ENCODE data around the gene RBMS3. TPM values are rescaled to one million over a fixed set of nuclear protein-coding genes. Genes with fewer than 3 reads are reported as not detected.

RBMS3 gene
- total RNA-seq, 1 donor from 2014 or later, result 33.0 TPM

GRCh38 chr3:29348316-29348715 is 67.4 kb downstream of the RBMS3 start:
- no peak overlapping the region for H3K4me3 Mint-ChIP-seq (ENCODE audit: unreplicated experiment)
- peaks cover 2% of the 10 kb centered on the region for H3K36me3 Mint-ChIP-seq (ENCODE audit: low read depth, unreplicated experiment)
- H4K20me1 ChIP-seq (ENCODE audit: insufficient read depth, low read length), result peaks cover 5% of the 10 kb centered on the region
- no peak overlapping the region for H3K4me3 ChIP-seq (ENCODE audit: insufficient read depth, low read depth, low read length)
- TF ChIP-seq EZH2 (IDR thresholded peaks at IDR 0.05; ENCODE audit: insufficient read depth, low read length) (no peak), CTCF (IDR thresholded peaks at IDR 0.05; ENCODE audit: insufficient read depth, low read depth, low read length) (no peak)
- DNase-seq (ENCODE audit: low read depth) (no peak), FAIRE-seq (no peak)
- H3K27ac Mint-ChIP-seq (ENCODE audit: unreplicated experiment), result peak overlapping the region; percentile 63
- no peak overlapping the region for H2AFZ ChIP-seq (ENCODE audit: low read depth, low read length)
- no peak overlapping the region for H3K4me2 ChIP-seq (ENCODE audit: low read length)
- H3K79me2 ChIP-seq (ENCODE audit: insufficient read depth, low read length), result peaks cover 77% of the 10 kb centered on the region
- no peaks in the 10 kb centered on the region for H3K27me3 ChIP-seq (ENCODE audit: insufficient read depth, low read length)
- H3K9me3 ChIP-seq (ENCODE audit: insufficient read depth, low read depth, low read length), result no peaks in the 10 kb centered on the region
- H3K36me3 ChIP-seq (ENCODE audit: insufficient read depth, low read length), result no peaks in the 10 kb centered on the region
- H3K27me3 Mint-ChIP-seq (ENCODE audit: low read depth, unreplicated experiment), result no peaks in the 10 kb centered on the region
- peaks cover 26% of the 10 kb centered on the region for H3K4me1 Mint-ChIP-seq (ENCODE audit: low read depth, unreplicated experiment)
- peaks cover 3% of the 10 kb centered on the region for H3K4me1 ChIP-seq (ENCODE audit: insufficient read depth, low read length)
- no peak overlapping the region for H3K27ac ChIP-seq (ENCODE audit: low read depth, low read length)
- no peak overlapping the region for H3K9ac ChIP-seq (ENCODE audit: low read length)
- no peaks in the 10 kb centered on the region for H3K9me3 Mint-ChIP-seq (ENCODE audit: unreplicated experiment)

DNA sequence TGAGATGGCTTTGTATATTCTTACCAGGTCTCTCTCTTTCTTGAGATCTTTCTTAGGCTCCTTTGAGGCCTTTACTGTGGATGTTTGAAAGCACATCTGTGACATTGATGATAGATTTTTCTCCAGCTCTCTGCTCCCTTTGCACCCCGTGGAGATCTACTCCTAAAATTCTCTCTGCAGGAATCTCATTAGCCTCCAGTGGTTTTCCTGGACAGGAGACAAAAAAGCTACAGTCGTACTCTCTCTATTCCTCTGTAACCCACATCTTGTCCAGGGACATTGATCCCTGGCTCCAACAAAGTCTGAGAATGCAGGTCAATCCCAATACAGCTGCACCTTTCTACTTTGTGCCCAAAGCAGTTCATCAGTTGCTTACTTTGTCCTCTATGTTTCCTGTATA is 68.2 kb downstream of the RBMS3 start:
- DNase-seq (ENCODE audit: low read depth), result no peak
- Mint-ChIP-seq H3K36me3 (ENCODE audit: low read depth, unreplicated experiment) (peaks cover 2% of the 10 kb centered on the region), H3K27me3 (ENCODE audit: low read depth, unreplicated experiment) (no peaks in the 10 kb centered on the region), H3K4me1 (ENCODE audit: low read depth, unreplicated experiment) (peaks cover 26% of the 10 kb centered on the region), H3K27ac (ENCODE audit: unreplicated experiment) (peak overlapping the region; percentile 12), H3K4me3 (ENCODE audit: unreplicated experiment) (no peak overlapping the region), H3K9me3 (ENCODE audit: unreplicated experiment) (no peaks in the 10 kb centered on the region)
- no peak overlapping the region for H3K9ac ChIP-seq (ENCODE audit: low read length)
- H4K20me1 ChIP-seq (ENCODE audit: insufficient read depth, low read length), result peaks cover 5% of the 10 kb centered on the region
- peaks cover 80% of the 10 kb centered on the region for H3K79me2 ChIP-seq (ENCODE audit: insufficient read depth, low read length)
- H3K27ac ChIP-seq (ENCODE audit: low read depth, low read length), result no peak overlapping the region
- no peak overlapping the region for H2AFZ ChIP-seq (ENCODE audit: low read depth, low read length)
- H3K27me3 ChIP-seq (ENCODE audit: insufficient read depth, low read length), result no peaks in the 10 kb centered on the region
- peak; percentile 58 for FAIRE-seq
- no peak for TF ChIP-seq CTCF (IDR thresholded peaks at IDR 0.05; ENCODE audit: insufficient read depth, low read depth, low read length)
- TF ChIP-seq EZH2 (IDR thresholded peaks at IDR 0.05; ENCODE audit: insufficient read depth, low read length), result no peak
- peaks cover 3% of the 10 kb centered on the region for H3K4me1 ChIP-seq (ENCODE audit: insufficient read depth, low read length)
- no peaks in the 10 kb centered on the region for H3K9me3 ChIP-seq (ENCODE audit: insufficient read depth, low read depth, low read length)
- H3K4me2 ChIP-seq (ENCODE audit: low read length), result no peak overlapping the region
- no peaks in the 10 kb centered on the region for H3K36me3 ChIP-seq (ENCODE audit: insufficient read depth, low read length)
- H3K4me3 ChIP-seq (ENCODE audit: insufficient read depth, low read depth, low read length), result no peak overlapping the region

GRCh38 chr3:29353807-29354206 is 72.9 kb downstream of the RBMS3 start:
- Histone ChIP-seq H2AFZ (ENCODE audit: low read depth, low read length) (no peak overlapping the region), H3K36me3 (ENCODE audit: insufficient read depth, low read length) (no peaks in the 10 kb centered on the region), H4K20me1 (ENCODE audit: insufficient read depth, low read length) (peaks cover 21% of the 10 kb centered on the region), H3K4me3 (ENCODE audit: insufficient read depth, low read depth, low read length) (no peak overlapping the region), H3K9ac (ENCODE audit: low read length) (no peak overlapping the region), H3K27me3 (ENCODE audit: insufficient read depth, low read length) (no peaks in the 10 kb centered on the region), H3K79me2 (ENCODE audit: insufficient read depth, low read length) (peaks cover 74% of the 10 kb centered on the region), H3K4me2 (ENCODE audit: low read length) (no peak overlapping the region), H3K9me3 (ENCODE audit: insufficient read depth, low read depth, low read length) (no peaks in the 10 kb centered on the region), H3K4me1 (ENCODE audit: insufficient read depth, low read length) (no peaks in the 10 kb centered on the region), H3K27ac (ENCODE audit: low read depth, low read length) (no peak overlapping the region)
- TF ChIP-seq CTCF (IDR thresholded peaks at IDR 0.05; ENCODE audit: insufficient read depth, low read depth, low read length) (no peak), EZH2 (IDR thresholded peaks at IDR 0.05; ENCODE audit: insufficient read depth, low read length) (no peak)
- DNase-seq (ENCODE audit: low read depth) (no peak), FAIRE-seq (peak; percentile 71)
- Mint-ChIP-seq H3K4me3 (ENCODE audit: unreplicated experiment) (no peak overlapping the region), H3K27ac (ENCODE audit: unreplicated experiment) (no peak overlapping the region), H3K4me1 (ENCODE audit: low read depth, unreplicated experiment) (peaks cover 13% of the 10 kb centered on the region), H3K27me3 (ENCODE audit: low read depth, unreplicated experiment) (no peaks in the 10 kb centered on the region), H3K9me3 (ENCODE audit: unreplicated experiment) (no peaks in the 10 kb centered on the region), H3K36me3 (ENCODE audit: low read depth, unreplicated experiment) (peaks cover 7% of the 10 kb centered on the region)
